Measurements from ENCODE around the gene USP50.
"Not testable (repeated sequence)": the region's sequence is repeated elsewhere in the genome, so short reads cannot be mapped to it uniquely, and the experiment has no call there.

The USP50 gene

GRCh38 chr15:50546566-50546965 lies at the start of gene USP50:
Gene USP50 (minus strand): TSS chr15:50546666. CDS start chr15:50546525, 141 bp downstream.
- DNase-seq, result no peak

DNA sequence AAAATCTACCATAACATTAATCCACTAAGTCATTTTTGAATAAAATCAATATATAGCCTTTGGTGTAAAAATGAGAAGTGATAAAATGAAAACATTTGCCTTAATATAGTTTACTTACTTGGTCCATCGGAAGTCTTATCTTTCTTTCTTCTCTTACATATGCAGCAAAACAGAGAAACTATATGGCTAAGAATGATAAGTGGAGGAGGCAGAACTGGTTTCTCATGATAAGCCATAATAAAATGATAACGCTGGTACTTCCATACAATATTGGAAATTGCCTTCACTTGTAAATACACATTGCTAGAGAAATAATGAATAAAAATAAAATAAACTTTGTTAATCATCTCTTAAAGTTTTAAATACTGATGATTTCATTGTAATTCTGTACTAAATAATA lies 47.8 kb upstream of the USP50 start:
- DNase-seq, result no peak

DNA sequence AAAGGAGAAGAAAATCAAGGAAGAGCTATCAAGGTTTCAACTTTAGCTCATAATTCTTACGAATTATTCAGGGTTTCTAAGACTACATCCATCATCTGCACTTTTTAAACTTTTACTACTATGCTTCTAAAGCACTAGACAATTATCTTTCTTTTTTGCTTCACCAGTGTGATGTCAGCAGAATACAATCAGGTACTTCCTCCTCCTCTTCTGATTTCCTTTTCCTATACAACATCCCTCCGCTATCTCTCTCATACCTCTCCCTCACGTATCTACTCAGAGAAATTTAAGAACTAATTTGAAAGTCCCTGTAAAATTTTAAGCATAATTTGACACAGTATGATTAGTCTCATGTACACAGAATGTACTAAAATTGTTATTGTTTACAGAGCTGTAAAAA lies 47.3 kb upstream of the USP50 start:
- no peak for DNase-seq

- no peak for DNase-seq
These were observed 43.8 kb upstream of the USP50 start for GRCh38 chr15:50590288-50590687.

DNA sequence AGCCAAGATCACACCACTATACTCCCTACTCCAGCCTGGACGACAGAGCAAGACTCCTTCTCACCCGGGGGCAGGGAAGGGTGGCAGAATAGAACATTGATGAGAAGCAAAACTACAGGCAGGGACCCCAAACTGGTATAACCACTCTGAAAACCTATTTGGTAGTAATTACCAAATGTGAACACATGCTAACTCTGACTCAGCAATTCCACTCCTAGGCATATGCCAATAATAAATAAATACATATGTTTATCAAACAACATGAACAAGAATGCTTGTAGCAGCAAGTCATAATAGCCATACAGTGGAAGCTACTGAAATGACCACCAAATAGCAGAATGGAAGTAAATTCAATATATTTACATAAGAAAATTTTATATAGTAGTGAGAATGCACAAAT lies 31.0 kb upstream of the USP50 start:
- DNase-seq, result no peak

GRCh38 chr15:50576166-50576565 lies 29.7 kb upstream of the USP50 start:
- DNase-seq, result no peak

- DNase-seq, result not testable (repeated sequence)
These were observed 27.4 kb upstream of the USP50 start for GRCh38 chr15:50573842-50574241.

DNA sequence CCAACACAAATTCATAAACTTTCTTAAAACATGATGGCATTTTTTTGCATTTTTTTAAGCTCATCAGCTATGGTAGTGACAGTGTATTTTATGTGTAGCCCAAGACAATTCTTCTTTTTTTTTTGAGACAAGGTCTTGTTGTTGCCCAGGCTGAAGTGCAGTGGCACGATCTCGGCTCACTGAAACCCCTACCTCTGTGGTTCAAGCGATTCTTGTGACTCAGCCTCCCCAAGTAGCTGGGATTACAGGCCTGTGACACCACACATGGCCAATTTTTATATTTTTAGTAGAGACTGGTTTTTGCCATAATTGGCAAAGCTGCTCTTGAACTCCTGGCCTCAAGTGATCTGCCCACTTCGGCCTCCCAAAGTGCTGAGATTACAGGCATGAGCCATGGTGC lies 17.3 kb upstream of the USP50 start:
- no peak for DNase-seq

DNA sequence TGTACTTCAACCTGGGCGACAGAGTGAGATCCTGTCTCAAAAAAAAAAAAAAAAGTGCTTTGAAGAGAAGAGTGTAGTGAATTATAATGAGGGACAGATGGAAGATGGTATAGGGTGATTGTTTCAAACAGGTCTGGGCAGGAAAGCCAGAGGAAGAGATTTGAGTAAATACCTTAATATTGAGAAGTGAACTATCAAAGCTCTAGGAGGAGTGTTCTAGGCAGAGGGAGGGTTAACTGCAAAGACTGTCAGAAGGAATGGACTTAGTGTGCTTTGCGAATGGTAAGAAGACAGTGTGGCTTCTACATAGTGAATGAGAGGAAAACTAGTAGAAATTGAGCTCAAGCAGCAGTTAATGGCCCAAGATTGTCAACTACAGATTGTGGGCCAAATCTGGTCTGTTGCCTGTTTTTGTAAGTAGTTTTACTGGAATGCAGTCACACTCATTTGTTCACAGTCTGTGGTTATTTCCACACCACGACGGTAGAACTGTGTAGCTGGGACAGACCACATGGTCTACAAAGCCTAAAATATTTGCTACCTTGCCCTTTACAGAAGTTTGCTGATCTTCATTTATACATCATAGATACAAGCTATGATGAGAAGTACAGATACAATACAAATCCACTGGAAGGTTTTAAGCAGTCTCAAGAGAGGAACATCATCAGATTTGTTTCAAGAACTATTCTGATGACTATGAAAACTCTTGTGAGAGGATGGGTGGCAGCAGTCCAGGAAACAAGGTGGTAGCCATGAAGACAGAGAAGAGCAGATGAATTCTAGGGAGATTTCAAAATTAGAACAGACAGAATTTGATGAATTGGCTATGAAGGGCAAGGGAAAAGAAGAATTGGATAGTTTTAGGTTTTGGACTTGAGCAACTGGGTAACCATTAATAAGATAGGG lies 16.5 kb upstream of the USP50 start:
- no peak for DNase-seq

- DNase-seq, result no peak
These were observed 11.5 kb upstream of the USP50 start for GRCh38 chr15:50558012-50558411.

GRCh38 chr15:50556642-50557371 lies 10.3 kb upstream of the USP50 start:
- no peak for DNase-seq

- no peak for DNase-seq
These were observed 5.8 kb upstream of the USP50 start for GRCh38 chr15:50552238-50552637.

GRCh38 chr15:50549326-50549725 lies 2.9 kb upstream of the USP50 start:
- DNase-seq, result no peak

DNA sequence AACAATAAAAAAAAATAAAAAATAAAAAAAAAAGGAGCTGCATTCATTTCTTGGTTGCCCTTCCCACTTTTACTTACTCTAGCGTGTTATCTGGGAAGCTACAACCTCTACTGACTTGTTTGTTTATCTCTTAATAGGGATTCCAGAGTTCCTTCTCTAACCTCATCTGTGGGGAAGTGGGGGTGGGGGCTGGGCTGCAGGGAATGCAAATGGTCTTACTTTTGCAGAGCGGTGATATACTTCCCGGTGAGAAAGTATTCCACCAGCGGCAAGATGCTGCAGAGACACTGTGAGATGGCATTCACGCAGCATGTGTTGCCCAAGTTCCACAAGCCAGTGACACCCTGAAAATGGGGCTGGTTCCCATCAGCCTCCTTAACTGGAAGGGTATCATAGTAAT lies 2.1 kb downstream of the USP50 start:
- no peak for DNase-seq

GRCh38 chr15:50543556-50543955 lies 2.9 kb downstream of the USP50 start:
- no peak for DNase-seq

- no peak for DNase-seq
These were observed 3.6 kb downstream of the USP50 start for GRCh38 chr15:50542887-50543210.

DNA sequence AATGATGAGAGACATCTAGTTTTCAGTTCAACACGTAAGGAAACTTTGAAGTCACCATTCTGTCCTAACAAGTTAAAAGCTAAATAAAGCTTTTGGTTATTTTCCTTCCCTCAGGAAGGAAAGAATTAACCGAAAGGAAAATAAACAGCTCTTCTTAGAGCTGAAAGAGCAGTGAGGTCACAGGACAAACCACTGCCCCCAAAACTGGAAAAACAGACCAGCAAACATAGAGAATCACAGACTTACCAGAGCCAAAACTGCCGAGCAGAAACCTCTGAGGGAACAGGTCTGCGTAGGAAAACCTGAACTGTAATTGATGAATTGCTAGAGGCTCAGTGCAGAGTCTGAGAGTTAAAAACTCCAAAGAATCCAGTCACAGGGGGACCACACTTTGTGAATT lies 14.7 kb downstream of the USP50 start:
- no peak for DNase-seq

- DNase-seq, result no peak
These were observed 15.3 kb downstream of the USP50 start for GRCh38 chr15:50531163-50531562.

GRCh38 chr15:50523851-50524251 lies 22.6 kb downstream of the USP50 start:
- DNase-seq, result no peak

- DNase-seq, result no peak
These were observed 26.6 kb downstream of the USP50 start for GRCh38 chr15:50519740-50520425.

- DNase-seq, result no peak
These were observed 33.5 kb downstream of the USP50 start for GRCh38 chr15:50513001-50513400.

DNA sequence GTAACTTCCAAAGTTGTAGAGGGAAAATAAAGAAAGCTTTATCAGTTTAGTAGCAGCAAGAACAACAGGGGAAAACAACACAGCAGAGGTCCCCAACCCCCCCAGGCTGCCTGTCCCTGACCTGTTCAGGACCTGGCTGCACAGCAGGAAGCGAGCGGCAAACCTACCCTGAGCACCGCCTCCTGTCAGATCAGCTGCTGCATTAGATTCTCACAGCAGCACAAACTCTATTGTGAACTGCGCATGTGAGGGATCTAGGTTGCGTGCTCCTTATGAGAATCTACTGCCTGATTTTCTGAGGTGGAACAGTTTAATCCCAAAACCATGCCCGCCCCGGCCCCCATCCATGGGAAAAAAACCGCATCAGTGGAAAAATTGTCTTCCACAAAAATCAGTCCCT lies 40.3 kb downstream of the USP50 start:
- DNase-seq, result no peak

- not testable (repeated sequence) for DNase-seq
These were observed 40.8 kb downstream of the USP50 start for GRCh38 chr15:50505656-50506055.

GRCh38 chr15:50503144-50503543 lies 43.3 kb downstream of the USP50 start:
- DNase-seq, result no peak
